GM18511 (cell line): ENCODE measurements around the gene COMT.

ENCODE experiments used
- ATAC-seq: cut with Tn5 transposase; IDR thresholded peaks from one replicate; pipeline ENCODE4 v1.9.1; 2021; ENCODE audit warnings: mild to moderate bottlenecking, moderate library complexity; ENCODE audit not compliant: unreplicated experiment

The COMT gene

GRCh38 chr22:19992481-19992911 lies 50.9 kb downstream of the COMT start:
- no peak for ATAC-seq

- no peak for ATAC-seq
Measured at GRCh38 chr22:19992921-19993355, 51.4 kb downstream of the COMT start.

GRCh38 chr22:19993926-19994325 lies 52.4 kb downstream of the COMT start:
- ATAC-seq = no peak

- ATAC-seq = no peak
Measured at GRCh38 chr22:19994851-19995610, 53.5 kb downstream of the COMT start.

GRCh38 chr22:19995611-19996339 lies 54.2 kb downstream of the COMT start:
- no peak for ATAC-seq

GRCh38 chr22:19996694-19997384 lies 55.3 kb downstream of the COMT start:
- no peak for ATAC-seq

- ATAC-seq = no peak
Measured at GRCh38 chr22:19997561-19998231, 56.1 kb downstream of the COMT start.

GRCh38 chr22:19998232-19998951 lies 56.8 kb downstream of the COMT start:
- ATAC-seq = no peak

GRCh38 chr22:19998991-19999820 lies 57.6 kb downstream of the COMT start:
- ATAC-seq = no peak

GRCh38 chr22:20000246-20001081 lies 58.9 kb downstream of the COMT start:
- ATAC-seq = no peak

- ATAC-seq = no peak
Measured at GRCh38 chr22:20001082-20001638, 59.6 kb downstream of the COMT start.

GRCh38 chr22:20002128-20002527 lies 60.6 kb downstream of the COMT start:
- ATAC-seq = no peak

GRCh38 chr22:20002636-20003035 lies 61.1 kb downstream of the COMT start:
- no peak for ATAC-seq

GRCh38 chr22:20003304-20003703 lies 61.7 kb downstream of the COMT start:
- ATAC-seq = no peak

- no peak for ATAC-seq
Measured at GRCh38 chr22:20004464-20004863, 62.9 kb downstream of the COMT start.

- ATAC-seq = no peak
Measured at GRCh38 chr22:20008221-20008995, 66.8 kb downstream of the COMT start.

GRCh38 chr22:20009018-20009491 lies 67.5 kb downstream of the COMT start:
- no peak for ATAC-seq
